HUES6 (cell line): ENCODE data around the gene ANKRD2.
"Not testable (repeated sequence)": the region's sequence is repeated elsewhere in the genome, so short reads cannot be mapped to it uniquely, and the experiment has no call there.

Experiments
- H3K27ac ChIP-seq: 2 replicates; pipeline ENCODE4 v1.7.0; 2013; ENCODE audit warnings: low read depth, mild to moderate bottlenecking, low read length, inconsistent platforms
- H3K27me3 ChIP-seq: 2 replicates; pipeline ENCODE4 v1.6.1; 2013; ENCODE audit warnings: low read length; ENCODE audit not compliant: control insufficient read depth, insufficient read depth
- H3K36me3 ChIP-seq: 2 replicates; pipeline ENCODE4 v1.6.1; 2013; ENCODE audit warnings: low read length; ENCODE audit not compliant: control insufficient read depth, insufficient read depth
- H3K4me1 ChIP-seq: 2 replicates; pipeline ENCODE4 v1.6.1; 2013; ENCODE audit warnings: low read length; ENCODE audit not compliant: control insufficient read depth, insufficient read depth
- H3K4me3 ChIP-seq: 2 replicates; pipeline ENCODE4 v1.5.1; 2013; ENCODE audit warnings: low read depth, low read length
- H3K9ac ChIP-seq: one replicate; pipeline ENCODE4 v1.6.1; 2013; ENCODE audit warnings: mild to moderate bottlenecking, low read length
- H3K9me3 ChIP-seq: 2 replicates; pipeline ENCODE4 v1.6.1; 2013; ENCODE audit warnings: low read depth, low read length; ENCODE audit not compliant: control insufficient read depth, insufficient read depth

Gene ANKRD2, protein sequence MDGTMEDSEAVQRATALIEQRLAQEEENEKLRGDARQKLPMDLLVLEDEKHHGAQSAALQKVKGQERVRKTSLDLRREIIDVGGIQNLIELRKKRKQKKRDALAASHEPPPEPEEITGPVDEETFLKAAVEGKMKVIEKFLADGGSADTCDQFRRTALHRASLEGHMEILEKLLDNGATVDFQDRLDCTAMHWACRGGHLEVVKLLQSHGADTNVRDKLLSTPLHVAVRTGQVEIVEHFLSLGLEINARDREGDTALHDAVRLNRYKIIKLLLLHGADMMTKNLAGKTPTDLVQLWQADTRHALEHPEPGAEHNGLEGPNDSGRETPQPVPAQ

DNA sequence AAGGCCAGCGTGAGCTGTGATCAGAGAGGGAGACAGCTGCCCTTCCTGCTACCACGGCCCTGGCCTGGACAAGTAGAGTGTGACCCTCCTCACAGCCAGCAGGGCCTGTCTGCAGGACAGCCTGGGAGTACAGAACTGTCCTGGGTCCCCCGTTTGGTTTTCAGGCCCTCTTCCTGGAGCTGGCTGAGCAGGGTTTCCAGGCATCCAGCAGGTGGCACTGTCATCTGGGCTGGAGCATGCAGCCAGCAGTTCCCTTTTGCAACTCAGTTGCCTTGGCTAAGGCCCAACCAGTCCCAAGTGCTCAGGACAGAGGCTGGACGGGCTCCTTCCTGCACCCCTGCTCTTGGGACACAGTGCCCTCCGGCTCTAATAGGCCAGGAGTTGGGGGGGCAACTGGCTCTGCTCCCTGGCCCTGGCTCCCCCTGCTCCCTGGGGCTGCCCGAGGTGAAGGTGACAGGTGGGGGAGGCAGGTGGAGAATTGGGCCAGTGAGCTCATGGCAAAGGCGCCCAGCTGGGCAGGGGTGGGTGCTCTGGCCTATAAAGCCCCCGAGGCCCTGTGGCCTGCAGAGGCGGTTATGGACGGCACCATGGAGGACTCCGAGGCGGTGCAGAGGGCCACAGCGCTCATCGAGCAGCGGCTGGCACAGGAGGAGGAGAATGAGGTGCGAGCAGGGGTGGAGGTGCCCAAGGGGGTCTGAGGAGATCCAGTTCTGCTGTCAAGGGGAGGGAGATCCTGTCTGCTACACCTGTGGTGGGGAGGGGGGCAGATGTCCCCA is at the start of gene ANKRD2:
ANKRD2 (plus strand) TSS at position 566 of the 776 bp plus-strand sequence; CDS start at position 576, 10 bp downstream.
- peaks cover 16% of the 10 kb centered on the region for H3K4me1 ChIP-seq
- no peaks in the 10 kb centered on the region for H3K9me3 ChIP-seq
- H3K9ac ChIP-seq: no peak within 1 kb of the TSS
- peaks cover 27% of the 10 kb centered on the region for H3K36me3 ChIP-seq
- H3K27me3 ChIP-seq: no peaks in the 10 kb centered on the region
- H3K4me3 ChIP-seq: no peak within 1 kb of the TSS
- no peak within 1 kb of the TSS for H3K27ac ChIP-seq

DNA sequence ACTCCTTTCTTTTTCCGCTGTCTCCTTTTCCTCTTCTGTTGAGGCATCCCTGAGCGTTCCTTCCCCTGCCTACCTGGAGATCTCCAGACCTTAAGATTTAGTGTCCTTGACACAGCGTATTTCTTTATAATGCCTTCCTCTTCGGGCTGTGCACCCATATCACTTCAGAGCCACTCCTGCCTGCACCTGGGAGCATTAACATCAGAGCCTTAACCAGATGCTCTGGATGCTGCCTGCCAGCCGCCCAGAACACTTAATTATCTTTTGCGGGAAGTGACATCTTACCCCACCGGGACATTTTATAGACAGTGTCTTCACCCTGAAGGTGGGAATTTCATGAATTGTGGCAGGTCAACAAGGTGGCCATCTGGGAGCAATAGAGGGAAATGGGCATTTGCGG is 49.6 kb upstream of the ANKRD2 start:
- no peak overlapping the region for H3K4me3 ChIP-seq
- no peak overlapping the region for H3K27ac ChIP-seq
- H3K4me1 ChIP-seq: peaks cover 31% of the 10 kb centered on the region
- H3K9me3 ChIP-seq: no peaks in the 10 kb centered on the region
- H3K27me3 ChIP-seq: no peaks in the 10 kb centered on the region
- no peaks in the 10 kb centered on the region for H3K36me3 ChIP-seq
- H3K9ac ChIP-seq: no peak overlapping the region

DNA sequence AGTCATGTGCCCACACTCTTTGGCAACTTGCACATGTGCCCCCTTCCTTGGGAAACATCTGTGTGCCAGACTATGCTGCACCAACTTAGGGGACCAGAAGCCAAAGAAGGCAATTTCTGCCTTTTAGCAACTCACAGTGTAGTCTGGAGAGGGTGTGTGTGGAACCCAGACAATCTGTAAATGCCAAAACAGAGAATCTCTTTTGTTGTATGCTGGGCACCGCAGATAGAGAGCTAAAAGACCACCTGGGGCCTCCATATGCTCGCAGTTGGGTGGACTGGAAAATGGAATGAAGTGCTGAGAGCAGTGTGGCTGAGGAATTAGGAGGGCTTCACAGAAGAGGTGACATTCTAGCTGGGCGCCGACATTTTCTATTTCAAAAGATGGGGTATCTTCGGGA is 47.5 kb upstream of the ANKRD2 start:
- Histone ChIP-seq H3K4me3 (no peak overlapping the region), H3K4me1 (peaks cover 16% of the 10 kb centered on the region), H3K27me3 (no peaks in the 10 kb centered on the region), H3K36me3 (no peaks in the 10 kb centered on the region), H3K27ac (no peak overlapping the region), H3K9me3 (peaks cover 6% of the 10 kb centered on the region), H3K9ac (no peak overlapping the region)

DNA sequence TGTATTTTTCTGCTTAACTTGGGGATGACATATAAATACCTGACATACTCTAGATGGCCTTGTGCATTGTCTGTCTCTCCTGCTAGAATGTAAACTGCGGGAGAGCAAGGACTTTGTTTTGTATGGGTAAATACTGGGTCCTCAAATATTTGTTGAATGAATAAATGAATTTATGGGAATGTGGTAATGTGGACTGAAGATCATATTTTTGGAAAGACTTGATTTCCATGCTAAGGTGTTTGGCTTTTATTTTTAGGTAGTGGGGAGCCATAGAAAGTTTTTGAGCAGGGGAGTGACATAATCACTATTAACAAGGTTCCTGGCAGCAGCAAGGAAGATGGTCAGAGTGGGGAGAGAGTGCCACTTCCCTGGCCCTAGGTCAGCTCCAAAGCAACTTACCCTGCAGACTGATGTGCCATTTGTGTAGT is 46.9 kb upstream of the ANKRD2 start:
- H3K9ac ChIP-seq: no peak overlapping the region
- H3K27me3 ChIP-seq: no peaks in the 10 kb centered on the region
- H3K4me1 ChIP-seq: peaks cover 11% of the 10 kb centered on the region
- no peaks in the 10 kb centered on the region for H3K36me3 ChIP-seq
- no peak overlapping the region for H3K4me3 ChIP-seq
- H3K9me3 ChIP-seq: peaks cover 7% of the 10 kb centered on the region
- no peak overlapping the region for H3K27ac ChIP-seq

DNA sequence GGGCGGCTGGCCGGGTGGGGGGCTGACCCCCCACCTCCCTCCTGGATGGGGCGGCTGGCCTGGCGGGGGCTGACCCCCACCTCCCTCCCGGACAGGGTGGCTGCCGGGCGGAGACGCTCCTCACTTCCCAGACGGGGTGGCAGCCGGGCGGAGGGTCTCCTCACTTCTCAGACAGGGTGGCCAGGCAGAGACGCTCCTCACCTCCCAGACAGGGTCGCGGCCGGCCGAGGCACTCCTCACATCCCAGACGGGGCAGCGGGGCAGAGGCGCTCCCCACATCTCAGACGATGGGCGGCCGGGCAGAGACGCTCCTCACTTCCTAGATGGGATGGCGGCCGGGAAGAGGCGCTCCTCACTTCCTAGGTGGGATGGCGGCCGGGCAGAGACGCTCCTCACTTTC is 43.7 kb upstream of the ANKRD2 start:
- H3K9ac ChIP-seq, H3K9me3 ChIP-seq, H3K27ac ChIP-seq, H3K36me3 ChIP-seq, H3K27me3 ChIP-seq, H3K4me3 ChIP-seq: not testable (repeated sequence)
- H3K4me1 ChIP-seq: peaks cover 18% of the 10 kb centered on the region; the same call in 1 of the 2 replicates

DNA sequence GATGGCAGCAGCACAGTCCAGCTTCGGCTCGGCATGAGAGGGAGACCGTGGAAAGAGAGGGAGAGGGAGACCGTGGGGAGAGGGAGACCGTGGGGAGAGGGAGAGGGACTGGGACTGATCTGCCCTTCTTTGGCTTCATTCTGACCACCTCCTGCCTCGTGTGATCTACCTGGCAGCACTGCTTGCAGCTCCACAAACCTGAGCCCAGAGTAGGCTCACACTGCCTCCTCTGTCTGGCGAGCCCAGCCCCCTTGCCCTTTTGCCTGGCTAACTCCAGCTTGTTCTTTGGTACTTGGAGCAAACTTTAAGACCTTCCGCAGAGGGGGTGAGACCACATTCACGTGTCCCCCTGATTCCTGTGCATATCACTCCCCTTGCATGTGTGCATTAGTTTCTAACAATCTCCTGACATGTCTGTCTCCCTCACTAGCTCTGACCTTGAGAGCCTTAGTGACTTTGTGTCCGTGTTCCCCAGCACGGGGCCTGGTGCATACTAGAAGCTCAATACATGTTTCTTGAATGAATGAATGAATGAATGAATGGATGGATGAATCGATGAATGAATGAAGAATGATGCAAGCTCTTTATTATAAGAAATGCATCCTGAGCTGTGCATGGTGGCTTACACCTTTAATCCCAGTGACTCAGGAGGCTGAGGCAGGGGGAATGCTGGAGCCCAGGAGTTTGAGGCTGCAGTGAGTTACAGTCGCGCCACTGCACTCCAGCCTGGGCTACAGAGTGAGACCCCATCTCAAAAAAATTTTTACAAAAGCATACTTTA is 42.7 kb upstream of the ANKRD2 start:
- peaks cover 18% of the 10 kb centered on the region; the same call in 1 of the 2 replicates for H3K4me1 ChIP-seq
- H3K27me3 ChIP-seq: no peaks in the 10 kb centered on the region
- H3K9ac ChIP-seq: no peak overlapping the region
- no peak overlapping the region for H3K4me3 ChIP-seq
- H3K36me3 ChIP-seq: no peaks in the 10 kb centered on the region
- H3K27ac ChIP-seq: no peak overlapping the region
- peaks cover 7% of the 10 kb centered on the region for H3K9me3 ChIP-seq

DNA sequence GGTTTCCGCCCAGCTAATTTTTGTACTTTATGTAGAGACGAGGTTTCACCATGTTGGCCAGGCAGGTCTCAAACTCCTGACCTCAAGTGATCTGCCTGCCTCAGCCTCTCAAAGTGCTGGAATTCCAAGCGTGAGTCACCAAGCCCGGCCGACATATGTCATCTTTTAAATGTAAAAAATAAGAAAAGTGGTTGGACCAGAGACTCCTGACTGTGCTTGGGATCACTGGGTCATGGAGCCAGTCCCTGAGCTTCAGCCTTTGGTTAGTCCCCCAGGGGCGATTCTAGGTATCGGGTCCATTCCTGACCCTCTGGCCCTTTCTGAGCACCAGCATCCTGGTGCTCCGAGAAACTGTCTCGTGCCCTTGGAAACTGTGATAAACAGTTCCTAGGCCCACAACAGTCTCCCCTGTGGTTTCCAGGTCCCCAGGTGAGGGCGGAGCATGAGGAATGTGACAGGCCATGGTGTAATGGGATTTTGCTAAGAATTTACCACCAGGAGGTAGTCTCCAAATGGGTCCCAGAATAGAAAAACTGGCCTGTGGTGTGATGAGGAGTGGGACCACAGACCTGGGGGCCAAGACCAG is 41.1 kb upstream of the ANKRD2 start:
- Histone ChIP-seq H3K27me3 (no peaks in the 10 kb centered on the region), H3K9me3 (peaks cover 7% of the 10 kb centered on the region), H3K9ac (no peak overlapping the region), H3K4me3 (no peak overlapping the region), H3K27ac (no peak overlapping the region), H3K36me3 (no peaks in the 10 kb centered on the region), H3K4me1 (peaks cover 18% of the 10 kb centered on the region; the same call in 1 of the 2 replicates)

DNA sequence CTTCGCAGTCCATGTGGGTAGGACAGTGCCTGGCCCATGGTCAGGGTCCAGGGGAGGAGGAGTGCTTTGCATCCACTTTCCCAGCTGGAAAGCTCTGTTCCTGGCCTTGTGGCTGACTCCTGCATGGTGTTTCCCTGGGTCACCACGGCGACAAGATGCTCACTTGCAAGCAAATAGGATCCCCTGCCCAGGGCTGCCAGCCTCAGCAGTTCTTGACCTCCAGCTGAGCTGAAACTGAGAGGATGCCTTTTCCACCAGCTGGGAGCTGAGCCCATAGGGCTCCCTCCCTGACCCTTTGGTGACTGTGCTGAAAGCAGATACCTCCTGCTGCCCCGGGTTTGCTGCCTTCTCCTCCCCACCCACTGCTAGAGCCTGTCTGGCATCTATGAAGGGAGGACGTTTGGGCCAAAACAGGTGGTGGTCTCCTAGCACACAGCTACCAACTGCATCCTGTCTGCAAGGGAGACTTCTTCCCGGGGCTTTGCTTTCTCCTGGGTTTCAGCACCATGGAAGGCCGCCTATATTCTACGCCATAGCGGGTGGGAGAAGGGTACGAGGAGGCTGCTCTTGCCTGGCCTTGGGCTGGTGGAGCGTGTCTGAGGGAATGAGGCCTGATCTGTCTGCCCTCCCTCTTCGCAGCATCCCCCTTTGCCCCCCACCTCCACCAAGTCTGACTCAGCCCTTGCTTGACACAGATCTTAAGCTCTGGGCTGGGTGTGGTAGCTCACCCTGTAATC is 39.5 kb upstream of the ANKRD2 start:
- Histone ChIP-seq H3K9ac (no peak overlapping the region), H3K4me3 (no peak overlapping the region), H3K9me3 (peaks cover 7% of the 10 kb centered on the region), H3K27ac (no peak overlapping the region), H3K27me3 (no peaks in the 10 kb centered on the region), H3K4me1 (peaks cover 18% of the 10 kb centered on the region; the same call in 1 of the 2 replicates), H3K36me3 (no peaks in the 10 kb centered on the region)

DNA sequence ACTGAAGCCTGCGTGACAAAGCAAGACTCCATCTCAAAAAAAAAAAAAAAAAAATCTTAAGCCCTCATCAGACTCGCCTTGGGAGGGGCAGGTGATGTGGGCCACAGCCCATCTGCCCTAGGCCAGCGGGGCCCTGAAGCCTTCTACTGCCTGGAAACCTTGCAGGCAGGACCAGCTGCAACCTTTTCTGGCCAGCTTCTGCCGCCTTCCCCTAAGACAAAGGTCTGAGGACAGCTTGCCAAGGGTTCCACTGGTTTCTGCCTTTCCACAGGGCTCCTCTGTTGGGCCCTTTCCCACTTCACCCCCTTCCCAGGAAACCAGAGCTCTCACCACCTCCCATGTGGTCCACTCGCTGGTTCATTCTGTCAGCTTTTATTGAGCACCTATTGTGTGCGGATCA is 38.7 kb upstream of the ANKRD2 start:
- Histone ChIP-seq H3K27ac (no peak overlapping the region), H3K27me3 (no peaks in the 10 kb centered on the region), H3K4me3 (no peak overlapping the region)

DNA sequence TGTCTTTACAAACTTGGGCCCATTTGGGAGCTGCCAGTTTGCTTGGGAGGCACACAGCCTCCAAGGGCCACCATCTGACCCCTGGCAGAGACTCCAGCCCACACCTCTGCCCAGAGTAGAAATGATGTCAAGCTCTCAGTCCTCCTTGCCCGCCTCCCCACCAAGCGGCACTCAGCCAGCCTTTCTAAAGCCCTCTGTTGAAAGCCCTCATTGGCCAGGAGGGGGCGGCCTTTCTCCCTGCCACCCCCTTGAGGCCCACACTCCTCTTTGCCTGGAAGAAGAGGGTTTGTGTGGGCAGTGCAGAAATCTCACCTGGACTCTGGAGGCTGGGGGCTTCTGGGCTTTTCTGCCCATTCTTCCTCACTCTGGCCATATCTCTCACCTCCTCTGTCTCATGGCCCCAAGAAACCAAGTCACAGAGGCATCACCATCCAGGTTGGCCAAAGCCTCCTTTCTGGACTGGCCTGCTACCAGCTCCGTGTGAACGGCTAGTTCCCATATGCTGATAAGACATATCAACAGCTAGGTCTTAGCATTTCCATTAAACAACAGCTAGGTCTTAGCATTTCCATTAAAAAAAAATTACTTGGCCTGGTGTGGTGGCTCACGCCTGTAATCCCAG is 37.7 kb upstream of the ANKRD2 start:
- no peaks in the 10 kb centered on the region for H3K27me3 ChIP-seq
- H3K27ac ChIP-seq: no peak overlapping the region
- peaks cover 3% of the 10 kb centered on the region for H3K9me3 ChIP-seq
- no peaks in the 10 kb centered on the region for H3K36me3 ChIP-seq
- peaks cover 28% of the 10 kb centered on the region; the same call in 1 of the 2 replicates for H3K4me1 ChIP-seq
- H3K9ac ChIP-seq: no peak overlapping the region
- no peak overlapping the region for H3K4me3 ChIP-seq

More for the DNA sequence above, 38.7 kb upstream of the ANKRD2 start:
- H3K36me3 ChIP-seq: no peaks in the 10 kb centered on the region
- H3K9me3 ChIP-seq: peaks cover 7% of the 10 kb centered on the region
- peaks cover 20% of the 10 kb centered on the region; the same call in 1 of the 2 replicates for H3K4me1 ChIP-seq
- no peak overlapping the region for H3K9ac ChIP-seq
